WI38 (cell line): ENCODE measurements around the gene TMEM108.

ENCODE experiments used
- H3K4me3 ChIP-seq: 2 replicates; pipeline ENCODE4 v1.5.1; 2011; ENCODE audit warnings: low read depth, mild to moderate bottlenecking, control low read depth, low read length
- CTCF ChIP-seq: IDR thresholded peaks from 2 replicates; pipeline ENCODE4 v1.5.1; 2012; ENCODE audit warnings: low read depth, mild to moderate bottlenecking, control low read depth, low read length

TMEM108 gene

GRCh38 chr3:133439563-133439962 lies 401.4 kb downstream of the TMEM108 start:
- no peak overlapping the region for H3K4me3 ChIP-seq
- TF ChIP-seq CTCF, result no peak

- no peak for TF ChIP-seq CTCF
These were observed 402.5 kb downstream of the TMEM108 start for GRCh38 chr3:133440652-133441051.

GRCh38 chr3:133441867-133442270 lies 403.7 kb downstream of the TMEM108 start:
- H3K4me3 ChIP-seq, result 0 out of 2 replicates have a peak overlapping the region, but pooled peaks have one; percentile 3
- TF ChIP-seq CTCF, result no peak

More at GRCh38 chr3:133440652-133441051, 402.5 kb downstream of the TMEM108 start:
- no peak overlapping the region for H3K4me3 ChIP-seq

- no peak for TF ChIP-seq CTCF
- no peak overlapping the region for H3K4me3 ChIP-seq
These were observed 404.3 kb downstream of the TMEM108 start for GRCh38 chr3:133442518-133442917.

GRCh38 chr3:133443649-133444422 lies 405.6 kb downstream of the TMEM108 start:
- no peak for TF ChIP-seq CTCF
- H3K4me3 ChIP-seq, result no peak overlapping the region

GRCh38 chr3:133444423-133444774 lies 406.2 kb downstream of the TMEM108 start:
- H3K4me3 ChIP-seq, result no peak overlapping the region
- TF ChIP-seq CTCF, result no peak

GRCh38 chr3:133445108-133445507 lies 406.9 kb downstream of the TMEM108 start:
- no peak overlapping the region for H3K4me3 ChIP-seq
- no peak for TF ChIP-seq CTCF
